ENCODE measurements around the gene ITIH2.

ITIH2 gene

DNA sequence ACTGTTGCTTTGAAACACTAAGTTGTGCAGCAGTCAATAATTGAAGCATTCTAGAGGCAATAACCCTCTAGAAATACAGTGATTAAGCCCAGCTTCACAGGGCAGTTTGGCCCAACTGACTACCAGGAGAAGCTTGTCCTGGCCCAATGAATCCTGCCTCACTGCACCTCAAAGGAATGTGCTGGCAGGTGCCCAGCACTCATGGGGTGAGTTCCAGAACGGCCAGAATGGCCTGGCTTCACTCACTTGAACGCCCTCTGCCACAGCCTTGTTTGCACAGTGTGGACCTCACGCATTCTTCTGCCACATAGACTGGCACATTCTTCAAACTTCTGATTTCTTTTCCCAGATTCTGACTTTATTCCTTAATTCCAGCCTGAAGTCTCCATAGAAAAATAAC is 6.6 kb upstream of the ITIH2 start:
- Histone ChIP-seq H3K27me3 (ENCODE audit: low read depth, low read length) (no peaks in the 10 kb centered on the region), H3K9ac (ENCODE audit: low read length) (no peak overlapping the region), H3K9me3 (ENCODE audit: insufficient read depth, low read length) (no peaks in the 10 kb centered on the region), H3K4me2 (ENCODE audit: low read length) (no peak overlapping the region), H3K79me2 (ENCODE audit: low read length) (no peaks in the 10 kb centered on the region), H3K4me3 (ENCODE audit: low read length) (no peak overlapping the region), H3K27ac (ENCODE audit: low read length) (no peak overlapping the region), H3K4me1 (ENCODE audit: low read length) (no peaks in the 10 kb centered on the region), H3K36me3 (replicated peaks; ENCODE audit: low read depth, low read length) (no peaks in the 10 kb centered on the region), H2AFZ (ENCODE audit: low read depth, low read length) (no peak overlapping the region), H4K20me1 (ENCODE audit: insufficient read depth, low read length) (no peaks in the 10 kb centered on the region)
- TF ChIP-seq, protein P1, sequence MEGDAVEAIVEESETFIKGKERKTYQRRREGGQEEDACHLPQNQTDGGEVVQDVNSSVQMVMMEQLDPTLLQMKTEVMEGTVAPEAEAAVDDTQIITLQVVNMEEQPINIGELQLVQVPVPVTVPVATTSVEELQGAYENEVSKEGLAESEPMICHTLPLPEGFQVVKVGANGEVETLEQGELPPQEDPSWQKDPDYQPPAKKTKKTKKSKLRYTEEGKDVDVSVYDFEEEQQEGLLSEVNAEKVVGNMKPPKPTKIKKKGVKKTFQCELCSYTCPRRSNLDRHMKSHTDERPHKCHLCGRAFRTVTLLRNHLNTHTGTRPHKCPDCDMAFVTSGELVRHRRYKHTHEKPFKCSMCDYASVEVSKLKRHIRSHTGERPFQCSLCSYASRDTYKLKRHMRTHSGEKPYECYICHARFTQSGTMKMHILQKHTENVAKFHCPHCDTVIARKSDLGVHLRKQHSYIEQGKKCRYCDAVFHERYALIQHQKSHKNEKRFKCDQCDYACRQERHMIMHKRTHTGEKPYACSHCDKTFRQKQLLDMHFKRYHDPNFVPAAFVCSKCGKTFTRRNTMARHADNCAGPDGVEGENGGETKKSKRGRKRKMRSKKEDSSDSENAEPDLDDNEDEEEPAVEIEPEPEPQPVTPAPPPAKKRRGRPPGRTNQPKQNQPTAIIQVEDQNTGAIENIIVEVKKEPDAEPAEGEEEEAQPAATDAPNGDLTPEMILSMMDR (IDR thresholded peaks at IDR 0.05; ENCODE audit: low read depth, low read length) = no peak
- TF ChIP-seq EZH2phosphoT487 (IDR thresholded peaks at IDR 0.05; ENCODE audit: low read depth) = no peak

- Histone ChIP-seq H3K79me2 (ENCODE audit: low read length) (no peaks in the 10 kb centered on the region), H3K9ac (ENCODE audit: low read length) (no peak overlapping the region), H3K4me3 (ENCODE audit: low read length) (no peak overlapping the region), H3K27me3 (ENCODE audit: low read depth, low read length) (0 out of 2 replicates have a peak, but pooled peaks cover under 1% of the 10 kb centered on the region), H2AFZ (ENCODE audit: low read depth, low read length) (no peak overlapping the region), H3K4me1 (ENCODE audit: low read length) (no peaks in the 10 kb centered on the region), H3K27ac (ENCODE audit: low read length) (no peak overlapping the region), H4K20me1 (ENCODE audit: insufficient read depth, low read length) (no peaks in the 10 kb centered on the region), H3K4me2 (ENCODE audit: low read length) (no peak overlapping the region), H3K36me3 (replicated peaks; ENCODE audit: low read depth, low read length) (no peaks in the 10 kb centered on the region), H3K9me3 (ENCODE audit: insufficient read depth, low read length) (no peaks in the 10 kb centered on the region)
- TF ChIP-seq EZH2phosphoT487 (IDR thresholded peaks at IDR 0.05; ENCODE audit: low read depth) = no peak
These were observed 5.7 kb upstream of the ITIH2 start for GRCh38 chr10:7697426-7697825.

GRCh38 chr10:7700577-7701125 is 2.5 kb upstream of the ITIH2 start:
- peaks cover 18% of the 10 kb centered on the region for H3K27me3 ChIP-seq (ENCODE audit: low read depth, low read length)
- H3K36me3 ChIP-seq (replicated peaks; ENCODE audit: low read depth, low read length) = no peaks in the 10 kb centered on the region
- H3K27ac ChIP-seq (ENCODE audit: low read length) = no peak overlapping the region
- H3K9ac ChIP-seq (ENCODE audit: low read length) = no peak overlapping the region
- no peaks in the 10 kb centered on the region for H4K20me1 ChIP-seq (ENCODE audit: insufficient read depth, low read length)
- H2AFZ ChIP-seq (ENCODE audit: low read depth, low read length) = no peak overlapping the region
- no peak overlapping the region for H3K4me2 ChIP-seq (ENCODE audit: low read length)
- H3K4me1 ChIP-seq (ENCODE audit: low read length) = no peaks in the 10 kb centered on the region
- H3K79me2 ChIP-seq (ENCODE audit: low read length) = no peaks in the 10 kb centered on the region
- no peak overlapping the region for H3K4me3 ChIP-seq (ENCODE audit: low read length)
- no peaks in the 10 kb centered on the region for H3K9me3 ChIP-seq (ENCODE audit: insufficient read depth, low read length)
- TF ChIP-seq, protein P1 (IDR thresholded peaks at IDR 0.05; ENCODE audit: low read depth, low read length) = no peak
- no peak for TF ChIP-seq EZH2phosphoT487 (IDR thresholded peaks at IDR 0.05; ENCODE audit: low read depth)

- peaks cover 23% of the 10 kb centered on the region for H3K27me3 ChIP-seq (ENCODE audit: low read depth, low read length)
- no peak for TF ChIP-seq EZH2phosphoT487 (IDR thresholded peaks at IDR 0.05; ENCODE audit: low read depth)
- TF ChIP-seq, protein P1 (IDR thresholded peaks at IDR 0.05; ENCODE audit: low read depth, low read length) = no peak
- H4K20me1 ChIP-seq (ENCODE audit: insufficient read depth, low read length) = no peaks in the 10 kb centered on the region
- no peak overlapping the region for H2AFZ ChIP-seq (ENCODE audit: low read depth, low read length)
- H3K27ac ChIP-seq (ENCODE audit: low read length) = no peak overlapping the region
- no peaks in the 10 kb centered on the region for H3K9me3 ChIP-seq (ENCODE audit: insufficient read depth, low read length)
- H3K4me2 ChIP-seq (ENCODE audit: low read length) = no peak overlapping the region
- no peaks in the 10 kb centered on the region for H3K4me1 ChIP-seq (ENCODE audit: low read length)
- no peaks in the 10 kb centered on the region for H3K79me2 ChIP-seq (ENCODE audit: low read length)
- no peaks in the 10 kb centered on the region for H3K36me3 ChIP-seq (replicated peaks; ENCODE audit: low read depth, low read length)
- no peak overlapping the region for H3K9ac ChIP-seq (ENCODE audit: low read length)
- no peak overlapping the region for H3K4me3 ChIP-seq (ENCODE audit: low read length)
These were observed 1.9 kb upstream of the ITIH2 start for GRCh38 chr10:7701158-7701742.
